Stimulated activated CD8-positive, alpha-beta memory T cell treated with anti-CD3 and anti-CD28 coated beads, Interleukin-12 subunit alpha, Interleukin-12 subunit beta, amount 100 ng/mL, for 1 hour (primary cell): ENCODE results near the gene DUSP22.

Source experiments
- DNase-seq: peaks from one replicate; pipeline ENCODE4 v3.0.0-alpha.2; 2020; ENCODE audit warnings: low read depth

The DUSP22 gene

DNA sequence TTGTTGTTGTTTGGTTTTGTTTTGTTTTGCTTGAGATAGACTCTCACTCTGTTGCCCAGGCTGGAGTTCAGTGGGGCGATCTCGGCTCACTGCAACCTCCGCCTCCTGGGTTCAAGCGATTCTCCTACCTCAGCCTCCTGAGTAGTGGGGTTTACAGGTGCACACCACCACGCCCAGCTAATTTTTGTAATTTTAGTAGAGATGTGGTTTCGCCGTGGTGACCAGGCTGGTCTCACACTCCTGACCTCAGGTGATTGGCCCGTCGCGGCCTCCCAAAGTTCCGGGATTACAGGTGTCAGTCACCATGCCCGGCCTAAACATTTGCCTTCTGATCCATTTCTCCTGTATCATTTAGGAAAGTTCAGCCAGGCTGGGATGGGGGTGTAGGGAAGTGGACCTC, 17.7 kb downstream of the DUSP22 start:
- DNase-seq: no peak

- DNase-seq: no peak
These were observed 18.4 kb downstream of the DUSP22 start for GRCh38 chr6:310671-311070.

DNA sequence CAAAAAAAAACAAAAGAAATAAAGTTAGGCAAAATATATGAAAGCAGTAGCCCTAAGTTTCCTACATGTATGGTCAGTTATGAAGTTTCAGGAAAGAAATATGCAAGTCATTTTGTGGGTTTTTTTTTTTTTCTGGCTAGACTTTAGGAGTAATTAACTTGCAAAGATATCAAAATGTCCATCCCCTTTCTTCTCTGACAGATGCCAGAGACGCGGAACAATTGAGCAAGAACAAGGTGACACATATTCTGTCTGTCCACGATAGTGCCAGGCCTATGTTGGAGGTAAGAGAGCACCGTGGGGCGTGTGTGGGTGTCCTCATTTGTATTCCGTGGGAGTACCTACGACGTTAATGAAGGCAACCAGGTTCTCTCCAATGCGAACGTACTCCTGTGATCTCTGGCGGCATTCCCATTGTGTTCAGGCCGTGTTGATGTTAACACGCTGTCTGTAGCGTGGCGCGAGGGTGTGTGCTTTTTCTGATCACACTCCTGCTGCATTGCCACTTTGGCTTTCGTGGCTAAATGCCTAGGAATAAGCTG, 19.5 kb downstream of the DUSP22 start:
- no peak for DNase-seq

- no peak for DNase-seq
These were observed 20.8 kb downstream of the DUSP22 start for GRCh38 chr6:313087-313486.

DNA sequence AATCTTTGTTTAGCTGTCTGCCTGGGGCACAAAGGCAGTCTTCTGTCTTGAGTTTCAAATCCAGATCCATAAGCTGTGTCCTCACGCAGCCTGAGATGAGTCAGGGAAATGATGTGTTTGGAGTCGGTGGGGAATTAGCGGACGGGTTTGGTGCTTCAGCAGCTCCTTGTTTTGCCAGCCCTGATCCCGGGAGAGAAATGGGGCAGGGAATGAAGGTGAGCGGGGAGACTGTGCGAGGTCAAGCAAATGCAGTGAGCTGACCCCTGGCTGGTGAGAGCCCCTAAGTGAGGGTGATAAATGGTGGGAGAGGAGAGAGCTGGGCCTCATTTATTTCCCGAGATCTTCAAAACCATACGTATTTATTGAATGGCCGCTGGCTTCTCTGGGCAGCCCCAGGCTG, 21.6 kb downstream of the DUSP22 start:
- DNase-seq: no peak

GRCh38 chr6:314377-314776, 22.1 kb downstream of the DUSP22 start:
- DNase-seq: no peak

- no peak for DNase-seq
These were observed 22.9 kb downstream of the DUSP22 start for GRCh38 chr6:315226-315625.

- no peak for DNase-seq
These were observed 23.9 kb downstream of the DUSP22 start for GRCh38 chr6:315921-316752.

DNA sequence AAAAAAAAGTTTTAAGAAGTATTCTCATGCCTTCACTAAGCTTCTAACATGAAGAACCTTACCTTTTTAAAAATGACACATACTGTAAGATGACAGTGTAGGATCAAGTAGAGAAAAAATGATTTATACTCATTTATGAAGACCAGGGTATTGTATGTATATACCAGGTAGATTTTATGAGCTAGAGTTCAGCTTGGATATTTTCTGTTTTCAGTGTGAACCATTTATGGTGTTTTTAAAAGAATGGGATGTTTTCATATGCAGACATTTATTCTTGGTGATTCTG, 24.4 kb downstream of the DUSP22 start:
- no peak for DNase-seq

GRCh38 chr6:317060-317447, 24.8 kb downstream of the DUSP22 start:
- no peak for DNase-seq

- no peak for DNase-seq
These were observed 25.3 kb downstream of the DUSP22 start for GRCh38 chr6:317448-318144.

- no peak for DNase-seq
These were observed 26.1 kb downstream of the DUSP22 start for GRCh38 chr6:318243-318890.

GRCh38 chr6:319177-320131, 27.2 kb downstream of the DUSP22 start:
- DNase-seq: no peak

- DNase-seq: no peak
These were observed 28.3 kb downstream of the DUSP22 start for GRCh38 chr6:320351-321157.

- DNase-seq: no peak
These were observed 28.8 kb downstream of the DUSP22 start for GRCh38 chr6:321158-321438.

- DNase-seq: no peak
These were observed 29.4 kb downstream of the DUSP22 start for GRCh38 chr6:321536-322258.

DNA sequence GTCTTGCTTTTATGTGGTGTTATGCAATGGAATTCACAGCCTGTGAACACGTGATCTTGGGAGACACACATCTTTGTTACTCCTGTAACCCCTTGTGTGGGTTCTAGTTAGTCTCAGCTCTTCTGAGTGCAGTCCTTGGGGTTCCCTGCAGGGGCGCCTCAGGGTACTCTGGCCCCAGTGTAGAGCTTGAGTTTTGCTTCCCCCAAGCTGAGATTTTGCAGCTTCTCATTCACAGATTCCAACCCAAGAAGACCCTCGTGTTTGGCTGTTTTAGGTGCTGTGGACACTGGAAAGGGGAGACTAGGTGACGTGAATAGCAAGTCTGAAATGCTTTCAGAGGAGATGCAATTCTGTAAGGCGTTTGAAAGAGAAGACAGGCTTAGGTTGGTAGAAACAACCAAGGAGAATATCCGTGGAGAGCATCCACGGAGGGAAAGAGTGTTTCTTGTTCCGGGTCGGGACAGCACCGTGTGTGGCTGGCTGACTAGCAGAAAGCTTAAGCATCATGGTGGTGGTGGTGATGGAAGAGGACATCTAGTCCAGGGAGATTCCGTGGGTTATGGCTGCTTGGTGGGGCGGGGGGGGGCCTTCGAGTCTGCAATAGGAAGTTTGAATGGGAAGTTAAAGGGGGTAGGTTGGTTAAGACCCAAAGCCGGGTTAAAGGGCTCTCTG, 30.1 kb downstream of the DUSP22 start:
- no peak for DNase-seq

GRCh38 chr6:322940-323729, 30.8 kb downstream of the DUSP22 start:
- DNase-seq: no peak

- no peak for DNase-seq
These were observed 31.4 kb downstream of the DUSP22 start for GRCh38 chr6:323730-324088.
